ENCODE data around the gene CCDC88B. TPM values are rescaled to one million over a fixed set of nuclear protein-coding genes. Genes with fewer than 3 reads are reported as not detected.

Gene CCDC88B
- total and polyA plus RNA-seq, 8 donors = 4.7 to 35.7 (median 6.6) TPM

- DNase-seq = no peak
- no peak overlapping the region for H3K27ac ChIP-seq
- no peak overlapping the region for H3K4me3 ChIP-seq
- no peaks in the 10 kb centered on the region for H3K27me3 ChIP-seq
- ATAC-seq = no peak
- intact Hi-C loops (cut with DNase I) = no loop called here
- TF ChIP-seq, protein P1, sequence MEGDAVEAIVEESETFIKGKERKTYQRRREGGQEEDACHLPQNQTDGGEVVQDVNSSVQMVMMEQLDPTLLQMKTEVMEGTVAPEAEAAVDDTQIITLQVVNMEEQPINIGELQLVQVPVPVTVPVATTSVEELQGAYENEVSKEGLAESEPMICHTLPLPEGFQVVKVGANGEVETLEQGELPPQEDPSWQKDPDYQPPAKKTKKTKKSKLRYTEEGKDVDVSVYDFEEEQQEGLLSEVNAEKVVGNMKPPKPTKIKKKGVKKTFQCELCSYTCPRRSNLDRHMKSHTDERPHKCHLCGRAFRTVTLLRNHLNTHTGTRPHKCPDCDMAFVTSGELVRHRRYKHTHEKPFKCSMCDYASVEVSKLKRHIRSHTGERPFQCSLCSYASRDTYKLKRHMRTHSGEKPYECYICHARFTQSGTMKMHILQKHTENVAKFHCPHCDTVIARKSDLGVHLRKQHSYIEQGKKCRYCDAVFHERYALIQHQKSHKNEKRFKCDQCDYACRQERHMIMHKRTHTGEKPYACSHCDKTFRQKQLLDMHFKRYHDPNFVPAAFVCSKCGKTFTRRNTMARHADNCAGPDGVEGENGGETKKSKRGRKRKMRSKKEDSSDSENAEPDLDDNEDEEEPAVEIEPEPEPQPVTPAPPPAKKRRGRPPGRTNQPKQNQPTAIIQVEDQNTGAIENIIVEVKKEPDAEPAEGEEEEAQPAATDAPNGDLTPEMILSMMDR (IDR thresholded peaks at IDR 0.05) = no peak
- H3K9me3 ChIP-seq = no peaks in the 10 kb centered on the region
- no peaks in the 10 kb centered on the region for H3K36me3 ChIP-seq
- H3K4me1 ChIP-seq = peaks cover 14 to 32% of the 10 kb centered on the region in 2 donors
Observed at GRCh38 chr11:64333556-64333955, 6.4 kb upstream of the CCDC88B start.

DNA sequence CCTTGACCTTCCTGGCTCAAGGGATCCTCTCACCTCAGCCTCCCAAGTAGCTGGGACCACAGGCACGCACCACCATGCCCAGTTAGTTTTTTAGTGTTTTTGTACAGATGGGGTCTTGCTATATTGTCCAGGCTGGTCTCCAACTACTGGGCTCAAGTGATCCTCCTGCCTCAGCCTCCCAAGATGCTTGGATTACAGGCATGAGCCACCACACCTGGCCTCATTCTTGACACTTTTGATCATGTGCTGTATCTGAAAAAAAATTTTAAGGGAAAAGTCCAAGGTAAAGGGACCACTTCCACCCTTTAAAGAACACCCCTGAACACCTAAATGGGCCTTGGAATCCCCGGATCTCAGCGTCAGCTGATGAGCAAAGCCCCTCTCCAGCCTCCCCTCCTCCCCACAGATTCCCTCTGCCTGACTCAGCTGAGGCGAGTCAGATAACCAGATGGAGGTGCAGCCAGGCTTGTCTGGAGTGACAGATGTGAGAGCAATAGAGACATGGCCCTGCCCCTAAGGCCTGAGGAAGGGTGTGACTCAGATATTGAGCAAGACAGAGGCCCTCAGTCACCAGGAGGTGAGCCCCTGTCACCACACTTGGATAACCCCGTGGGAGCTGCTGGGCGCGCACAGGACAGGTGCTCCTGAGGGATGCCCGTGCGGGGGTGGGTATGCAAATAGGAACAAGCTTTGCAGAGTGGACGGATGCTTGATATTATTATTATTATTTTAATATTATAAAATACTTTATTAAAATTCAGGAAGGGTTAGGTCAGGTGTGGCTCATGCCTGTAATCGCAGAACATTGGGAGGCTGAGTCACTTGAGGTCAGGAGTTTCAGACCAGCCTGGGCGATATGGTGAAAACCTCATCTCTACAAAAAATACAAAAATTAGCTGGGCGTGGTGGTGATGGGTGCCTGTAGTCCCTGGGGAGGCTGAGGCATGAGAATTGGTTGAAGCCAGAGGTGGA lies 5.0 kb upstream of the CCDC88B start:
- H3K4me1 ChIP-seq = peaks cover 14 to 47% of the 10 kb centered on the region in 2 donors
- H3K9me3 ChIP-seq = no peaks in the 10 kb centered on the region
- TF ChIP-seq, protein P1 (IDR thresholded peaks at IDR 0.05) = no peak
- DNase-seq (peak in 1 of 4 donors; percentile 81), ATAC-seq (peak; percentile 81)
- no peaks in the 10 kb centered on the region for H3K27me3 ChIP-seq
- intact Hi-C loops (cut with DNase I) = no loop called here
- no peak overlapping the region for H3K4me3 ChIP-seq
- H3K36me3 ChIP-seq = no peaks in the 10 kb centered on the region
- H3K27ac ChIP-seq = peak overlapping the region in 1 of 2 donors; percentile 64

DNA sequence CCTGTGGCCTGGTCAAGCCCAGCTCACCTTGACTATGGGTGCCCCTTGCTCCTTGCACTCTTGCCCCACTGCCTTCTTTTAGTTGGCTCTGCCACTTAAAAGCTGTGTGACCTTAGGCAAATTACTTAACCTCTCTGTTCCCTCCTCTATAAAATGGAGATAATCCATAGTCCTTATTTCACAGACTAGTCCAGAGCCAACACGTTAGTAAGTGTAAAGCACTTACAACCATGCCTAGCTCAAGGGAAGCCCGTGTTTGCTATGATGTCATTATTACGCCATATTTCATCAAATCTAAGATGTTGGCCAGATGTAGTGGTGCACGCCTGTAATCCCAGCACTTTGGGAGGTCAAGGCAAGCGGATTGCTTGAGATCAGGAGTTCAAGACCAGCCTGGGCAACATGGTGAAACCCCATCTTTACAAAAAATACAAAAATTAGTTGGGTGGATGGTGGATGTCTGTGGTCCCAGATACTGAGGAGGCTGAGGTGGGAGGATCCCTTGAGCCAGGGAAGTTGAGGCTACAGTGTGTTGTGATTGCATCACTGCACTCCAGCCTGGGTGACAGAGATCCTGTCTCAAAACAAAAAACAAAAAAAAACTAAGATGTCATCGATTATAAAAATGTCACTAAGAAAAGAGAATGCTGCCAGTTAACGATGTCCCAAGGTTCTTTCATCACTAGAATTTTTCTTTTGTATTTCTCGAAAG lies 2.3 kb upstream of the CCDC88B start:
- no peak overlapping the region for H3K4me3 ChIP-seq
- TF ChIP-seq, protein P1 (IDR thresholded peaks at IDR 0.05) = no peak
- no peaks in the 10 kb centered on the region for H3K9me3 ChIP-seq
- peak overlapping the region in 1 of 2 donors; percentile 86 for H3K27ac ChIP-seq
- ATAC-seq (no peak), DNase-seq (no peak)
- H3K36me3 ChIP-seq = no peaks in the 10 kb centered on the region
- no peaks in the 10 kb centered on the region for H3K27me3 ChIP-seq
- intact Hi-C loops (cut with DNase I) = no loop called here
- peaks cover 8 to 53% of the 10 kb centered on the region in 2 donors for H3K4me1 ChIP-seq

DNA sequence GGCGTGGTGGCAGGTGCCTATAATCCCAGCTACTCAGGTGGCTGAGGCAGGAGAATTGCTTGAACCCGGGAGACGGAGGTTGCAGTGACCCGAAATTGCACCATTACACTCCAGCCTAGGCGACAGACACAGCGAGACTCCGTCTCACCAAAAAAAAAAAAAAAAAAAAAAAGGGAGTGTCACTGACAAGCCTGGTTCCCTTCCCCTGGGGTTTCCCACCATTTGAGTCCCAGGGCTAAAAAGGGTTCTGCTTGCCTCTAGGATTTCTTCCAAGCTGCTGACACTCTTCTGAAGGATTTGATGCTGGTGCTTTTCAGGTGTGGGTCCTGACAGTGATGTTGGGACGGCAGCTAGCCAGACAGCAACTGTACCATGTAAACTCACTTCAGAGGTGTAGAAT lies 1.3 kb upstream of the CCDC88B start:
- TF ChIP-seq, protein P1 (IDR thresholded peaks at IDR 0.05) = no peak
- Histone ChIP-seq H3K27me3 (no peaks in the 10 kb centered on the region), H3K9me3 (no peaks in the 10 kb centered on the region), H3K4me1 (peaks cover 8 to 56% of the 10 kb centered on the region in 2 donors), H3K27ac (peak overlapping the region in 1 of 2 donors; percentile 86), H3K4me3 (no peak overlapping the region), H3K36me3 (peaks cover 0 to 7% of the 10 kb centered on the region in 2 donors)
- intact Hi-C loops (cut with DNase I) = no loop called here
- no peak for ATAC-seq
- no peak for DNase-seq

GRCh38 chr11:64339286-64339685 lies 718 bp upstream of the CCDC88B start:
- H3K4me3 ChIP-seq = no peak overlapping the region
- ATAC-seq = no peak
- intact Hi-C loops (cut with DNase I) = no loop called here

More at GRCh38 chr11:64339286-64339685, 718 bp upstream of the CCDC88B start:
- Histone ChIP-seq H3K27ac (peak overlapping the region in 1 of 2 donors; percentile 86), H3K36me3 (peaks cover 0 to 13% of the 10 kb centered on the region in 2 donors), H3K9me3 (no peaks in the 10 kb centered on the region), H3K27me3 (no peaks in the 10 kb centered on the region), H3K4me1 (peaks cover 8 to 56% of the 10 kb centered on the region in 2 donors)
- TF ChIP-seq, protein P1 (IDR thresholded peaks at IDR 0.05) = no peak
- no peak for DNase-seq

All from left lung (tissue), 10 donors.